Right lobe of liver (tissue), 4 donors: ENCODE results near the gene PCGF5.

ENCODE experiments used
- POLR2A ChIP-seq: fragments of 450-650 bp; IDR thresholded peaks from one replicate; pipeline ENCODE4 v1.6.1; 2017; ENCODE audit warnings: antibody characterized with exemption, mild to moderate bottlenecking
- TF ChIP-seq, protein P1 (sequence below), 4 donors: fragments of 200-600 bp in 3 of 4; fragments of 450-650 bp in 1 of 4; IDR thresholded peaks; one replicate each; pipeline versions ENCODE4 v1.5.1 to v1.8.0; 2016 to 2022; ENCODE audit warnings: antibody characterized with exemption in 4 of 4, mild to moderate bottlenecking in 2 of 4
- donor health status: DM: no; HTN: no; CAD: no.
- donor health status: DM: no; HTN: no; CAD: no.
- donor health status: DM: no; HTN: yes; CAD: no.

DNA sequence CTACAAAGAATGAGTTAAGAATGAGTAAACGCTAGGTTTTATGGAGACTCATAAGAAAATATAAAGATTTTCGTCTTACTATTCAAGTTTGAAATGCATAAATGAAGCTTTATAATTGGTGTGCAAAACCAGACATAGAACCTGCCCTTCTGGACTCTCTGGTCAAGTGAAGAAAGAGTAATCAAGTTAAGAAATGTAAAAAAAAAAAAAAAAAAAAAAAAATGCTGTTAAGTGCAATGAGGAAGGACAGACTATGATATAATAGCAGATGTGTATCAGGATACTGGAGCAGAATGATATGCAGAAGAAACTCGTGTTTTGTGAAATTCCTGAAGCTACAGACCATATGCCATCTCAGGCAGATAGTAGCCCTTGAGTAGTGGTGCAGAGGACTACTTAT is 5.6 kb downstream of the PCGF5 start:
- TF ChIP-seq, protein P1, sequence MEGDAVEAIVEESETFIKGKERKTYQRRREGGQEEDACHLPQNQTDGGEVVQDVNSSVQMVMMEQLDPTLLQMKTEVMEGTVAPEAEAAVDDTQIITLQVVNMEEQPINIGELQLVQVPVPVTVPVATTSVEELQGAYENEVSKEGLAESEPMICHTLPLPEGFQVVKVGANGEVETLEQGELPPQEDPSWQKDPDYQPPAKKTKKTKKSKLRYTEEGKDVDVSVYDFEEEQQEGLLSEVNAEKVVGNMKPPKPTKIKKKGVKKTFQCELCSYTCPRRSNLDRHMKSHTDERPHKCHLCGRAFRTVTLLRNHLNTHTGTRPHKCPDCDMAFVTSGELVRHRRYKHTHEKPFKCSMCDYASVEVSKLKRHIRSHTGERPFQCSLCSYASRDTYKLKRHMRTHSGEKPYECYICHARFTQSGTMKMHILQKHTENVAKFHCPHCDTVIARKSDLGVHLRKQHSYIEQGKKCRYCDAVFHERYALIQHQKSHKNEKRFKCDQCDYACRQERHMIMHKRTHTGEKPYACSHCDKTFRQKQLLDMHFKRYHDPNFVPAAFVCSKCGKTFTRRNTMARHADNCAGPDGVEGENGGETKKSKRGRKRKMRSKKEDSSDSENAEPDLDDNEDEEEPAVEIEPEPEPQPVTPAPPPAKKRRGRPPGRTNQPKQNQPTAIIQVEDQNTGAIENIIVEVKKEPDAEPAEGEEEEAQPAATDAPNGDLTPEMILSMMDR (IDR thresholded peaks at IDR 0.05) = no peak
- no peak for TF ChIP-seq POLR2A
